Jurkat, Clone E6-1 (cell line): ENCODE measurements around the gene RRN3.
"Not testable (repeated sequence)": the region's sequence is repeated elsewhere in the genome, so short reads cannot be mapped to it uniquely, and the experiment has no call there.

Experiments
- DNase-seq: peaks from one replicate; pipeline ENCODE4 v3.0.0-alpha.2; 2011; ENCODE audit warnings: low read depth, low spot score
- H3K4me3 ChIP-seq: 2 replicates; pipeline ENCODE4 v1.5.1; 2011; ENCODE audit warnings: mild to moderate bottlenecking, low read length, control low read depth, moderate library complexity

RRN3 gene

GRCh38 chr16:15127641-15128425 lies 33.8 kb upstream of the RRN3 start:
- not testable (repeated sequence) for H3K4me3 ChIP-seq, DNase-seq

GRCh38 chr16:15100372-15100987 lies 6.4 kb upstream of the RRN3 start:
- not testable (repeated sequence) for DNase-seq, H3K4me3 ChIP-seq

- DNase-seq, H3K4me3 ChIP-seq: not testable (repeated sequence)
These were observed 5.4 kb upstream of the RRN3 start for GRCh38 chr16:15099366-15099909.

- not testable (repeated sequence) for H3K4me3 ChIP-seq, DNase-seq
These were observed 2.5 kb upstream of the RRN3 start for GRCh38 chr16:15096583-15096972.

GRCh38 chr16:15093571-15093954 lies 509 bp downstream of the RRN3 start:
- peak overlapping the region; percentile 75 for H3K4me3 ChIP-seq
- not testable (repeated sequence) for DNase-seq

GRCh38 chr16:15090663-15091269 lies 3.3 kb downstream of the RRN3 start:
- not testable (repeated sequence) for H3K4me3 ChIP-seq, DNase-seq

- H3K4me3 ChIP-seq, DNase-seq: not testable (repeated sequence)
These were observed 11.3 kb downstream of the RRN3 start for GRCh38 chr16:15082788-15083187.

- H3K4me3 ChIP-seq, DNase-seq: not testable (repeated sequence)
These were observed 13.2 kb downstream of the RRN3 start for GRCh38 chr16:15080883-15081282.

GRCh38 chr16:15076161-15076560 lies 17.9 kb downstream of the RRN3 start:
- not testable (repeated sequence) for DNase-seq, H3K4me3 ChIP-seq

- H3K4me3 ChIP-seq = no peak overlapping the region
- no peak for DNase-seq
These were observed 21.0 kb downstream of the RRN3 start for GRCh38 chr16:15073101-15073500.

GRCh38 chr16:15071916-15072769 lies 21.9 kb downstream of the RRN3 start:
- H3K4me3 ChIP-seq = not testable (repeated sequence)

GRCh38 chr16:15071013-15071412 lies 23.1 kb downstream of the RRN3 start:
- not testable (repeated sequence) for H3K4me3 ChIP-seq, DNase-seq

More at GRCh38 chr16:15071916-15072769, 21.9 kb downstream of the RRN3 start:
- DNase-seq = not testable (repeated sequence)

- DNase-seq, H3K4me3 ChIP-seq: not testable (repeated sequence)
These were observed 27.4 kb downstream of the RRN3 start for GRCh38 chr16:15066690-15067089.

- not testable (repeated sequence) for H3K4me3 ChIP-seq, DNase-seq
These were observed 28.1 kb downstream of the RRN3 start for GRCh38 chr16:15065961-15066360.

GRCh38 chr16:15062085-15062810 lies 31.8 kb downstream of the RRN3 start:
- H3K4me3 ChIP-seq, DNase-seq: not testable (repeated sequence)

- H3K4me3 ChIP-seq = no peak overlapping the region
- DNase-seq = no peak
These were observed 34.7 kb downstream of the RRN3 start for GRCh38 chr16:15059324-15059723.

- no peak for DNase-seq
- no peak overlapping the region for H3K4me3 ChIP-seq
These were observed 36.2 kb downstream of the RRN3 start for GRCh38 chr16:15057681-15058417.
